Activated B cell treated with CpG ODN at 0.5 μM for 24 hours (primary cell): ENCODE measurements around the gene SPARCL1. TPM values are rescaled to one million over a fixed set of nuclear protein-coding genes. Genes with fewer than 3 reads are reported as not detected.

Experiments
- ATAC-seq: fragments of 200-7000 bp; cut with Tn5 transposase; one replicate; pipeline ENCODE4 v1.10.0; 2021; ENCODE audit warnings: low read depth, mild to moderate bottlenecking, moderate library complexity
- CTCF ChIA-PET: fragments of 350-600 bp; sonication (Branson Sonifier 250); formaldehyde crosslinking; loops from one replicate; lab custom pipeline; 2021; ENCODE audit warnings: antibody characterized with exemption; lab: Charles Lee
- POLR2A ChIA-PET: fragments of 350-600 bp; sonication (Branson Sonifier 250); formaldehyde crosslinking; loops from one replicate; lab custom pipeline; 2021; ENCODE audit warnings: antibody characterized with exemption; lab: Charles Lee
- DNase-seq: peaks from one replicate; pipeline ENCODE4 v3.0.0; 2022
- H3K27ac Mint-ChIP-seq: one replicate; pipeline ENCODE4 v1.8.0; 2020; ENCODE audit warnings: mixed read lengths
- H3K27me3 Mint-ChIP-seq: one replicate; pipeline ENCODE4 v1.8.0; 2021; ENCODE audit warnings: mixed read lengths
- H3K36me3 Mint-ChIP-seq: one replicate; pipeline ENCODE4 v1.8.0; 2021; ENCODE audit warnings: low read depth, mixed read lengths
- H3K4me1 Mint-ChIP-seq: one replicate; pipeline ENCODE4 v1.8.0; 2021; ENCODE audit warnings: mixed read lengths
- H3K4me3 Mint-ChIP-seq: one replicate; pipeline ENCODE4 v1.8.0; 2020; ENCODE audit warnings: mild to moderate bottlenecking, mixed read lengths
- H3K9me3 Mint-ChIP-seq: one replicate; pipeline ENCODE4 v1.8.0; 2020; ENCODE audit warnings: mixed read lengths
- CTCF ChIP-seq: fragments of 200-600 bp; IDR thresholded peaks from one replicate; pipeline ENCODE4 v1.8.0; 2022; ENCODE audit warnings: antibody characterized with exemption, mild to moderate bottlenecking
- intact Hi-C: fragments of 100-400 bp; cut with micrococcal nuclease; formaldehyde crosslinking; loops from one replicate; pipeline ENCODE4 v1.15.1; 2024
- total RNA-seq: library from RNA; stranded (reverse); gene quantifications from 2 replicates; pipeline ENCODE4 v1.2.3, GENCODE V29; 2022

SPARCL1 gene
- total RNA-seq, 1 donor from 2014 or later = not detected

GRCh38 chr4:87545052-87545451 is 15.9 kb upstream of the SPARCL1 start:
- Mint-ChIP-seq H3K27me3 (peaks cover 2% of the 10 kb centered on the region), H3K36me3 (no peaks in the 10 kb centered on the region), H3K9me3 (no peaks in the 10 kb centered on the region), H3K4me3 (no peak overlapping the region), H3K27ac (no peak overlapping the region), H3K4me1 (no peaks in the 10 kb centered on the region)
- CTCF ChIA-PET = no interaction called here
- intact Hi-C loops = no loop called here
- no peak for ATAC-seq
- no peak for DNase-seq
- no peak for TF ChIP-seq CTCF
- POLR2A ChIA-PET = no interaction called here

DNA sequence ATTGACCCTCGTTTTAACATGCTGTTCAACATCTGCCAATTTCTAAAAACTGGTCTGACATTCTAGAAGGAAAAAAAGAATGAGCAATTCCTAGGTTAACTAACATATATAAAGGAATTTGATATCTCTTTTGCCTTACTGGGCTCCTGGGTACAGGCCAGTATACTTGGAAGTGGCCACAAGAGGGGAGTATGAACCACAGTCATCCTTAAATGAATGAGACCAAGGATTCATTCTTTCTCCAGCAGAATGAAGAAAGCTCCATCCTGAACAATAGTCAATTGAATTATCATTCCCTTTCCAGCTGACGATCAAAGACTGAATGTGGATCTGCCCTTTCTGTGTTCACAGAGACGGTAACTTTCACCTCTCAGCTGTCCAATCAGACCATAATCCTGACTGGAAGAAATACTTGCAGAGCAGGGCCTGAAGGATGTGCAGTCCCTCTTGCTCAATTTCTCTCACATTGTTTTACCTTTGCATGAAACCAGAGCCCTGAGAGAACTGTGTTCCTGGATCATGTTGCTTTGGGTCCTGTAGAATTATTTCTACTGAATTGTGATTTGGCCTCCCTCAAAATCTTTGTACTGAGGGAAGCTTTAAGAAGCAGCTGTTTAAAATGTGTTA is 14.8 kb upstream of the SPARCL1 start:
- H3K27ac Mint-ChIP-seq = no peak overlapping the region
- intact Hi-C loops = no loop called here
- no peak for TF ChIP-seq CTCF
- H3K9me3 Mint-ChIP-seq = no peaks in the 10 kb centered on the region
- no peak overlapping the region for H3K4me3 Mint-ChIP-seq
- H3K27me3 Mint-ChIP-seq = peaks cover 2% of the 10 kb centered on the region
- no peak for DNase-seq
- H3K4me1 Mint-ChIP-seq = no peaks in the 10 kb centered on the region
- no peak for ATAC-seq
- no peaks in the 10 kb centered on the region for H3K36me3 Mint-ChIP-seq
- CTCF ChIA-PET = no interaction called here
- POLR2A ChIA-PET = no interaction called here

DNA sequence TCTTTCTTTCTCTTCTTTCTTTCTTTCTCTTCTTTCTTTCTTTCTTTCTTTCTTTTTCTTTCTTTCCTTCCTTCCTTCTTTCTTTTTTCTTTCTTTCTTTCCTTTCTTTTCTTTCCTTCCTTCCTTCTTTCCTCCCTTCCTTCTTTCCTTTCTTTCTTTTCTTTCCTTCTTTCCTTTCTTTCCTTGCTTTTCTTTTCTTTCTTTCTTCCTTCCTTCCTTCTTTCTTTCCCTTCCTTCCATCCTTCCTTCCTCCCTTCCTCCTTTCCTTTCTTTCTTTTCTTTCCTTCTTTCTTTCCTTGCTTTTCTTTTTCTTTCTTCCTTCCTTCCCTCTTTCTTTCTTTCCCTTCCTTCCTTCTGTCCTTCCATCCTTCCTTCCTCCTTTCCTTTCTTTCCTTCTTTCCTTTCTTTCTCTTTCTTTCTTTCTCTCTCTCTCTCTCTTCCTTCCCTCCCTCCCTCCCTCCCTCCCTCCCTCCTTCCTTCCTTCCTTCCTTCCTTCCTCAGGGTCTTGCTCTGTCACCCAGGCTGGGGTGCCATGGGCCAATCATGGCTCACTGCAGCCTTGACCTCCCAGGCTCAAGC is 13.6 kb upstream of the SPARCL1 start:
- Mint-ChIP-seq H3K36me3 (no peaks in the 10 kb centered on the region), H3K27me3 (peaks cover 2% of the 10 kb centered on the region), H3K27ac (no peak overlapping the region), H3K4me1 (no peaks in the 10 kb centered on the region), H3K9me3 (no peaks in the 10 kb centered on the region), H3K4me3 (no peak overlapping the region)
- ChIA-PET CTCF (no interaction called here), POLR2A (no interaction called here)
- DNase-seq (no peak), ATAC-seq (no peak)
- intact Hi-C loops = no loop called here
- TF ChIP-seq CTCF = no peak

DNA sequence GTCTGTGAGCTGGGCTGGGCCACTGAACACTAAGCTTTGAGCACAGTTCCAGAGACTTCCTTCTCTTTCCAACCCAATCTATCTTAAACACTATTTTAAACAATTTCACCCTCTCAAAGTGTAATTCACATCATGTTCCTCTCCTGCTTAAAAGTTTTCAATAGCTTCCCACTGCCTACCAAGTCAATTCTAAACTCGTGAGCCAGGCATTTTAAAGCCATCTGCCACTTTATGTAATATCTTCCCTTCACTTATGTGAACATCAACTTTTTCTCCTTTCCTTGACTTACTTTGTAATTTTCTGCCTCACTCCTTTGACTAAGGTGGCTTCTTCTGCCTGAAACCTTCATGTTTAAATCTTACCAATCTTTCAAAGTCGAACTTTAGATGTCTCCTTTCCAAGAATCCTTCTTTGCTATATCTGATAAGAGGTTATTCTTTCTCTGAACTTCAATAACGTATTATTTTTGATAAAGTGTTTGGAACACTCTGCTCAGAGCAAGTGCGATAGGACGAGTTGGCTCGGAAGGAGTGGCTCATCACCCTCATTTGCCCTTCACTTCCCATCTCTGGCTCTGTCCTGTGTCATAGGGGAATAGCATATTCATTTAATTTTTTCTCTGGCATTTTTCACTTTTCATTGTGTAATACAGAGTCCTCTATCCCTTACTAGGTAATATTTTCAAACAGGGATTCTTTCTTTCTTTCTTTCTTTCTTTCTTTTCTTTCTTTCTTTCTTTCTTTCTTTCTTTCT is 13.0 kb upstream of the SPARCL1 start:
- DNase-seq (no peak), ATAC-seq (no peak)
- Mint-ChIP-seq H3K36me3 (no peaks in the 10 kb centered on the region), H3K4me1 (no peaks in the 10 kb centered on the region), H3K27me3 (peaks cover 2% of the 10 kb centered on the region), H3K4me3 (no peak overlapping the region), H3K9me3 (no peaks in the 10 kb centered on the region), H3K27ac (no peak overlapping the region)
- CTCF ChIA-PET = no interaction called here
- intact Hi-C loops = no loop called here
- POLR2A ChIA-PET = no interaction called here
- TF ChIP-seq CTCF = no peak

DNA sequence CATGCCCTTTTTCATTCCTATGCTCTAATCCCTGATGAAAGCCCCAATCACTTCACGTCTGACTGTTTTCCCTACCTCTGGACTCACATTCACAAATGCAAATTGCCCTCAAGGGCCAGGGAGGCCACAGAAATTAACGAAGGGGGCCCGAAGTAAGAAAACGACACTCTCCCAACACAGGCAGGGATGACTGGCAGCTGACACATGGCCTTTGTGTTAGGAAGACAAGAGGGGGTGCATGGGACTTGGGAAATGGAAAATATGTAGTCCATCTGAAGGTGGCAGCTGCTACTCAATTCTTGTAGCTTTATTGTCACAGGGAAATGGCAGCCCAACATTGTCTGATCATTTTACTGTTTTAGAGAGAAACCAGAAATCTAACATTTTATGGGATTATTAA is 12.3 kb upstream of the SPARCL1 start:
- TF ChIP-seq CTCF = no peak
- intact Hi-C loops = no loop called here
- POLR2A ChIA-PET = no interaction called here
- Mint-ChIP-seq H3K27ac (no peak overlapping the region), H3K9me3 (no peaks in the 10 kb centered on the region), H3K4me1 (no peaks in the 10 kb centered on the region), H3K4me3 (no peak overlapping the region), H3K36me3 (no peaks in the 10 kb centered on the region), H3K27me3 (peaks cover 2% of the 10 kb centered on the region)
- DNase-seq = no peak
- CTCF ChIA-PET = no interaction called here
- ATAC-seq = no peak
